ENCODE results near the gene DCXR. TPM values are rescaled to one million over a fixed set of nuclear protein-coding genes. Genes with fewer than 3 reads are reported as not detected.
A peak's percentile ranks its signal among the peaks of the same experiment; 100 is the strongest.

The DCXR gene
- total RNA-seq, 2 experiments from 2014 or later: 93.3 to 104 TPM

GRCh38 chr17:82029990-82030469 lies 7.5 kb downstream of the DCXR start:
- no peak for DNase-seq
- Mint-ChIP-seq H3K4me1 (peaks cover 5% of the 10 kb centered on the region), H3K36me3 (peaks cover 1% of the 10 kb centered on the region), H3K4me3 (no peak overlapping the region), H3K27me3 (no peaks in the 10 kb centered on the region), H3K9me3 (no peaks in the 10 kb centered on the region), H3K27ac (no peak overlapping the region)

GRCh38 chr17:82029391-82029790 lies 8.1 kb downstream of the DCXR start:
- Mint-ChIP-seq H3K27ac (no peak overlapping the region), H3K36me3 (peaks cover 1% of the 10 kb centered on the region), H3K9me3 (no peaks in the 10 kb centered on the region), H3K27me3 (no peaks in the 10 kb centered on the region), H3K4me3 (peak overlapping the region; percentile 40), H3K4me1 (peaks cover 5% of the 10 kb centered on the region)
- no peak for DNase-seq

GRCh38 chr17:82028966-82029365 lies 8.5 kb downstream of the DCXR start:
- DNase-seq: no peak
- Mint-ChIP-seq H3K36me3 (peaks cover 1% of the 10 kb centered on the region), H3K27ac (no peak overlapping the region), H3K4me1 (peaks cover 8% of the 10 kb centered on the region), H3K9me3 (no peaks in the 10 kb centered on the region), H3K4me3 (no peak overlapping the region), H3K27me3 (no peaks in the 10 kb centered on the region)

GRCh38 chr17:82028246-82028645 lies 9.3 kb downstream of the DCXR start:
- H3K27ac Mint-ChIP-seq: no peak overlapping the region
- no peak for DNase-seq
- H3K36me3 Mint-ChIP-seq: peaks cover 1% of the 10 kb centered on the region
- H3K27me3 Mint-ChIP-seq: no peaks in the 10 kb centered on the region
- H3K4me1 Mint-ChIP-seq: peaks cover 11% of the 10 kb centered on the region
- no peak overlapping the region for H3K4me3 Mint-ChIP-seq
- H3K9me3 Mint-ChIP-seq: no peaks in the 10 kb centered on the region

- peaks cover 14% of the 10 kb centered on the region for H3K4me1 Mint-ChIP-seq
Measured at GRCh38 chr17:82025401-82026107, 11.9 kb downstream of the DCXR start.

GRCh38 chr17:82024859-82025258 lies 12.6 kb downstream of the DCXR start:
- no peaks in the 10 kb centered on the region for H3K27me3 Mint-ChIP-seq
- H3K36me3 Mint-ChIP-seq: peaks cover 1% of the 10 kb centered on the region
- H3K9me3 Mint-ChIP-seq: no peaks in the 10 kb centered on the region

More at GRCh38 chr17:82025401-82026107, 11.9 kb downstream of the DCXR start:
- no peak for DNase-seq
- no peaks in the 10 kb centered on the region for H3K27me3 Mint-ChIP-seq
- no peaks in the 10 kb centered on the region for H3K9me3 Mint-ChIP-seq
- peaks cover 1% of the 10 kb centered on the region for H3K36me3 Mint-ChIP-seq
- H3K27ac Mint-ChIP-seq: no peak overlapping the region
- H3K4me3 Mint-ChIP-seq: no peak overlapping the region

GRCh38 chr17:82023447-82024241 lies 13.9 kb downstream of the DCXR start:
- Mint-ChIP-seq H3K4me3 (peak overlapping the region; percentile 82), H3K27me3 (no peaks in the 10 kb centered on the region), H3K36me3 (peaks cover 1% of the 10 kb centered on the region), H3K27ac (no peak overlapping the region), H3K4me1 (peaks cover 11% of the 10 kb centered on the region), H3K9me3 (no peaks in the 10 kb centered on the region)
- DNase-seq: peak; percentile 36

More at GRCh38 chr17:82024859-82025258, 12.6 kb downstream of the DCXR start:
- DNase-seq: no peak
- peaks cover 13% of the 10 kb centered on the region for H3K4me1 Mint-ChIP-seq
- H3K27ac Mint-ChIP-seq: no peak overlapping the region
- H3K4me3 Mint-ChIP-seq: no peak overlapping the region

- Mint-ChIP-seq H3K9me3 (no peaks in the 10 kb centered on the region), H3K36me3 (peaks cover 1% of the 10 kb centered on the region), H3K4me1 (peaks cover 11% of the 10 kb centered on the region), H3K27ac (peak within 1 kb of the TSS; percentile 81), H3K27me3 (no peaks in the 10 kb centered on the region), H3K4me3 (peak within 1 kb of the TSS; percentile 89)
- DNase-seq: peak; percentile 100
Measured at GRCh38 chr17:82022981-82023446, 14.5 kb downstream of the DCXR start, which contains the start of gene LRRC45. LRRC45 (plus strand) TSS chr17:82023305; CDS start chr17:82023644, 339 bp downstream.

GRCh38 chr17:82022310-82022980 lies 15.1 kb downstream of the DCXR start, which contains the start of gene CENPX:
CENPX (minus strand) TSS chr17:82022878; CDS start chr17:82022861, 17 bp downstream.
- Mint-ChIP-seq H3K27me3 (no peaks in the 10 kb centered on the region), H3K4me3 (peak within 1 kb of the TSS; percentile 89), H3K27ac (peak within 1 kb of the TSS; percentile 81), H3K36me3 (peaks cover 1% of the 10 kb centered on the region), H3K4me1 (peaks cover 11% of the 10 kb centered on the region), H3K9me3 (no peaks in the 10 kb centered on the region)
- peak; percentile 27 for DNase-seq

- H3K9me3 Mint-ChIP-seq: no peaks in the 10 kb centered on the region
- H3K27me3 Mint-ChIP-seq: no peaks in the 10 kb centered on the region
- H3K36me3 Mint-ChIP-seq: peaks cover 1% of the 10 kb centered on the region
- DNase-seq: no peak
- H3K4me1 Mint-ChIP-seq: peaks cover 11% of the 10 kb centered on the region
- peak overlapping the region; percentile 89 for H3K4me3 Mint-ChIP-seq
- H3K27ac Mint-ChIP-seq: peak overlapping the region; percentile 81
Measured at GRCh38 chr17:82021900-82022309, 15.6 kb downstream of the DCXR start.

- Mint-ChIP-seq H3K4me1 (peaks cover 11% of the 10 kb centered on the region), H3K36me3 (peaks cover 1% of the 10 kb centered on the region), H3K27ac (peak overlapping the region; percentile 81), H3K27me3 (no peaks in the 10 kb centered on the region), H3K4me3 (peak overlapping the region; percentile 89), H3K9me3 (no peaks in the 10 kb centered on the region)
- peak; percentile 57 for DNase-seq
Measured at GRCh38 chr17:82021107-82021899, 16.2 kb downstream of the DCXR start.

- no peak for DNase-seq
- Mint-ChIP-seq H3K4me3 (peak overlapping the region; percentile 22), H3K27me3 (no peaks in the 10 kb centered on the region), H3K4me1 (peaks cover 11% of the 10 kb centered on the region), H3K27ac (no peak overlapping the region), H3K9me3 (no peaks in the 10 kb centered on the region), H3K36me3 (peaks cover 1% of the 10 kb centered on the region)
Measured at GRCh38 chr17:82020572-82021106, 16.9 kb downstream of the DCXR start.

- Mint-ChIP-seq H3K36me3 (no peaks in the 10 kb centered on the region), H3K27ac (no peak overlapping the region), H3K4me1 (peaks cover 11% of the 10 kb centered on the region), H3K27me3 (no peaks in the 10 kb centered on the region), H3K4me3 (no peak overlapping the region), H3K9me3 (no peaks in the 10 kb centered on the region)
- peak; percentile 78 for DNase-seq
Measured at GRCh38 chr17:82019690-82020571, 17.6 kb downstream of the DCXR start.
